Duodenal mucosa (tissue), 2 donors: Measurements from ENCODE around the gene DLG5.

ENCODE experiments used
- H3K27ac ChIP-seq: one replicate; pipeline ENCODE4 v1.7.0; 2013; ENCODE audit warnings: low read depth, low read length
- H3K27me3 ChIP-seq, 2 donors: one replicate each; pipeline ENCODE4 v1.7.0; 2013; ENCODE audit warnings: low read length in 2 of 2, control low read depth in 1 of 2; ENCODE audit not compliant: insufficient read depth in 2 of 2, control insufficient read depth in 1 of 2
- H3K36me3 ChIP-seq, 2 donors: one replicate each; pipeline ENCODE4 v1.7.0; 2013; ENCODE audit warnings: low read length in 2 of 2, control low read depth in 1 of 2; ENCODE audit not compliant: insufficient read depth in 2 of 2, control insufficient read depth in 1 of 2
- H3K4me1 ChIP-seq, 2 donors: one replicate each; pipeline ENCODE4 v1.7.0; 2013; ENCODE audit warnings: low read length in 2 of 2, control low read depth in 1 of 2; ENCODE audit not compliant: insufficient read depth in 2 of 2, control insufficient read depth in 1 of 2
- H3K4me3 ChIP-seq, 2 donors: one replicate each; pipeline ENCODE4 v1.7.0; 2013; ENCODE audit warnings: low read length in 2 of 2, low read depth in 1 of 2
- H3K9ac ChIP-seq, 2 donors: one replicate each; pipeline ENCODE4 v1.7.0; 2013; ENCODE audit warnings: low read length in 2 of 2, low read depth in 1 of 2
- H3K9me3 ChIP-seq, 2 donors: one replicate each; pipeline ENCODE4 v1.7.0; 2013; ENCODE audit warnings: low read length in 2 of 2, control low read depth in 1 of 2; ENCODE audit not compliant: control insufficient read depth in 1 of 2

DLG5 gene

DNA sequence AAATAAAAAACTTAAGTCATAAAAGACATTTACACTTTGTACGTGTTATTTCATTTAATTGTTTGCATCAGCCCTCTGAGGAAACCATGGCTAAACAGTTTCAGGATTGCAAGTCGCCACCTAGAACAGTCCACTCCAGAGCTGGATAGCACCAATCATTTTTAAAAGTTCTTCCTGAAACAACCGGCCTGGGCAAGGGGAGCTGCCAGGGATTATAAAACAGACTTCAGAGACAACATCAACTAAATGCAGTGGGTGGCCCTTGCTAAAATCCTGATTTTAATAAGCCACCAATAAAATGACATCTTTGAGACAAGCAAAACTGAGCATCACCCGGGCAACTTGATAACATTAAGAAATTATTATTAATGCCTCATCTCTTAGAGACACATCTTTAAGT, 13.5 kb downstream of the DLG5 start:
- no peaks in the 10 kb centered on the region for H3K36me3 ChIP-seq
- H3K27ac ChIP-seq = no peak overlapping the region
- H3K9me3 ChIP-seq = no peaks in the 10 kb centered on the region
- no peak overlapping the region for H3K4me3 ChIP-seq
- peaks cover 23 to 24% of the 10 kb centered on the region in 2 donors for H3K4me1 ChIP-seq
- H3K27me3 ChIP-seq = no peaks in the 10 kb centered on the region
- H3K9ac ChIP-seq = no peak overlapping the region

DNA sequence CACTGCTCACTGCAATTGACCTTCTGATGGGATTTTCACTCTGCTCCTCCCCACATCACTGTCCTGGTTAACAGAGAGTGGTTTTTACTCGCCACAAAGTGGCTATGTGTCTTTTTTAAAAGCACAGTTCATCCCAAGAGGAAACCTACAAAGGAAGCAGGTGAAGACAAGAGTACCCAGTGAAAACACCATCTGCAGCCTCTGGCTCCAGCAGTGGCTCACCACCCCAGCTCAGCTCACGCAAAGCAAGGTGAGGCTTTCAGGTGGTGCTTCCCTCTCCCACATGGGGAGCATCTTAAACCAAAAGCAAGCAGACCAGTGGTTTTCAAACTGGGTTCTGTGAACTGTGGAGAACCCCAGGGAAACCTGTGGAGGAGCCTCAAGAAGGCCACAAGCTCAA, 14.0 kb downstream of the DLG5 start:
- H3K4me3 ChIP-seq = no peak overlapping the region
- H3K27me3 ChIP-seq = no peaks in the 10 kb centered on the region
- H3K4me1 ChIP-seq = peaks cover 25 to 28% of the 10 kb centered on the region in 2 donors
- no peak overlapping the region for H3K9ac ChIP-seq
- H3K9me3 ChIP-seq = no peaks in the 10 kb centered on the region
- no peak overlapping the region for H3K27ac ChIP-seq
- no peaks in the 10 kb centered on the region for H3K36me3 ChIP-seq

GRCh38 chr10:77911535-77912123, 14.9 kb downstream of the DLG5 start:
- Histone ChIP-seq H3K9ac (no peak overlapping the region), H3K9me3 (no peaks in the 10 kb centered on the region), H3K36me3 (no peaks in the 10 kb centered on the region), H3K27me3 (no peaks in the 10 kb centered on the region), H3K4me3 (no peak overlapping the region), H3K27ac (no peak overlapping the region), H3K4me1 (peaks cover 32% of the 10 kb centered on the region in 2 donors)

DNA sequence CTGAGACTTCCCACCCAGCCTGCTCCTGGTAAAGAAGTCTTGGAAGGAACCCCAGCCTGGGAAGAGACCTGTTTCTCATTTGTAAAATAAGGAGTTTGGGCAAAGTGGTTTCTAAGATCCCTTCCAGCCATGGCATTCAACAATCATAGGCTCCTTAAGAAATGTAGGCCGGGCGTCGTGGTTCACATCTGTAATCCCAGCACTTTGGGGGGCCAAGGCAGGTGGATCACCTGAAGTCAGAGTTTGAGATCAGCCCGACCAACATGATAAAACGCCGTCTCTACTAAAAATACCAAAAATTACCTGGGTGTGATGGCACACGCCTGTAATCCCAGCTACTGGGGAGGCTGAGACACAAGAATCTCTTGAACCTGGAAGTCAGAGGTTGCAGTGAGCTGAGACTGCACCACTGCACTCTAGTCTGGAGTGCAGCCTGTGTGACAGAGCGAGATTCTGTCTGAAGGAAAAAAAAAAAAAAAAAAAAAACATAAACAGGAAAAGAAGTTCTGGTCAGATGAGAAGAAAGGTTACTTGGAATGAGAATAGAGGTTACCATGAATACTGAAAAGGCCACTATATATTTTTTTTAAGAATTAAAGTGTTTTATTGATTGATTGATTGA, 15.9 kb downstream of the DLG5 start:
- Histone ChIP-seq H3K36me3 (no peaks in the 10 kb centered on the region), H3K4me1 (peaks cover 34 to 38% of the 10 kb centered on the region in 2 donors), H3K9me3 (no peaks in the 10 kb centered on the region), H3K27ac (no peak overlapping the region), H3K9ac (no peak overlapping the region), H3K4me3 (no peak overlapping the region), H3K27me3 (no peaks in the 10 kb centered on the region)

GRCh38 chr10:77909749-77910375, 16.7 kb downstream of the DLG5 start:
- Histone ChIP-seq H3K9ac (no peak overlapping the region), H3K4me1 (peaks cover 38 to 39% of the 10 kb centered on the region in 2 donors), H3K4me3 (no peak overlapping the region), H3K27ac (peak overlapping the region; percentile 17), H3K9me3 (no peaks in the 10 kb centered on the region), H3K36me3 (no peaks in the 10 kb centered on the region), H3K27me3 (no peaks in the 10 kb centered on the region)

GRCh38 chr10:77909021-77909748, 17.4 kb downstream of the DLG5 start:
- Histone ChIP-seq H3K27me3 (no peaks in the 10 kb centered on the region), H3K27ac (no peak overlapping the region), H3K4me1 (peaks cover 38 to 39% of the 10 kb centered on the region in 2 donors), H3K36me3 (no peaks in the 10 kb centered on the region), H3K9ac (no peak overlapping the region), H3K9me3 (no peaks in the 10 kb centered on the region), H3K4me3 (no peak overlapping the region)

GRCh38 chr10:77907900-77908717, 18.4 kb downstream of the DLG5 start:
- no peaks in the 10 kb centered on the region for H3K27me3 ChIP-seq
- peaks cover 43% of the 10 kb centered on the region in 2 donors for H3K4me1 ChIP-seq
- no peak overlapping the region for H3K4me3 ChIP-seq
- no peak overlapping the region for H3K9ac ChIP-seq
- H3K36me3 ChIP-seq = no peaks in the 10 kb centered on the region
- H3K27ac ChIP-seq = no peak overlapping the region
- no peaks in the 10 kb centered on the region for H3K9me3 ChIP-seq

DNA sequence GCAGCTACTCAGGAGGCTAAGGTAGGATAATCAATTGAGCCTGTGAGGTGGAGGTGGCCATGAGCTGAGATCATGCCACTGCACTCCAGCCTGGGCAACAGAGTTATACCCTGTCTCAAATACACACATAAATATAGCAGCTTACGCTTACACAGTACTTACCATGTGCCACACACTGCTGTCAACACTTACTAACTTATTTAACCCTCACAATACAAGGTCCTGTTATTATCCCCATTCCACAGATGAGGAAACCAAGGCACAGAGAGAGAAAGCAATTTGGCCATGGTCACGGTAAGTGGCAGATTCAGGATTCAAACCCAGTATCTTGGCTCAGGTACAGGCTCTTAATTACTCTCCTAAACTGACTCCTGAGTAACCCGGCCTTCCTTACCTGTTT, 19.1 kb downstream of the DLG5 start:
- H3K9me3 ChIP-seq = no peaks in the 10 kb centered on the region
- no peak overlapping the region for H3K4me3 ChIP-seq
- H3K9ac ChIP-seq = no peak overlapping the region
- no peaks in the 10 kb centered on the region for H3K27me3 ChIP-seq
- H3K4me1 ChIP-seq = peaks cover 43% of the 10 kb centered on the region in 2 donors
- H3K27ac ChIP-seq = no peak overlapping the region
- no peaks in the 10 kb centered on the region for H3K36me3 ChIP-seq

GRCh38 chr10:77906951-77907421, 19.6 kb downstream of the DLG5 start:
- Histone ChIP-seq H3K4me3 (no peak overlapping the region), H3K9ac (no peak overlapping the region), H3K27me3 (no peaks in the 10 kb centered on the region), H3K9me3 (no peaks in the 10 kb centered on the region), H3K27ac (no peak overlapping the region), H3K4me1 (peaks cover 44 to 47% of the 10 kb centered on the region in 2 donors), H3K36me3 (no peaks in the 10 kb centered on the region)
